Measurements from ENCODE around the gene GPN2.

DNA sequence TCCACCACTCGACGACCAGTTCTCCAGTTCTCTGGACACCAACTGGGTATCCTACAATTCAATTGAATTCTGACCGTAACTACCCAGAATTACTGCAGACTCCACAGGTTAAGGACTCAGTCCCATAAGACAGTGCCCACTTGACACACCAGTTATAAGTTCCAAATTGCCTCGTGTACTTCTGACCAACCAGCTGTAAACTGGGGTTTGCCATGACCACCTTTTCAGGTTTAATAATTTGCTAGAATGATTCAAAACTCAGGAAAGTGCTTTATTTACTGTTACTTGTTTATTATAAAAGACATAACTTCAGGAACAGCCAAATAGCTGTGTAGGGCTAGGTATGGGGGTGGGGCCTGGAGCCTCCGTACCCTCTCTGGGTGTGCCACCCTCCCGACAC is 46.7 kb upstream of the GPN2 start:
- TF ChIP-seq POLR2A (IDR thresholded peaks at IDR 0.05; ENCODE audit: low read depth) = no peak
- no peak for TF ChIP-seq EP300 (IDR thresholded peaks at IDR 0.05)

Measured in esophagus muscularis mucosa (tissue), 2 donors.